ENCODE data around the gene IGDCC3.

IGDCC3 gene

DNA sequence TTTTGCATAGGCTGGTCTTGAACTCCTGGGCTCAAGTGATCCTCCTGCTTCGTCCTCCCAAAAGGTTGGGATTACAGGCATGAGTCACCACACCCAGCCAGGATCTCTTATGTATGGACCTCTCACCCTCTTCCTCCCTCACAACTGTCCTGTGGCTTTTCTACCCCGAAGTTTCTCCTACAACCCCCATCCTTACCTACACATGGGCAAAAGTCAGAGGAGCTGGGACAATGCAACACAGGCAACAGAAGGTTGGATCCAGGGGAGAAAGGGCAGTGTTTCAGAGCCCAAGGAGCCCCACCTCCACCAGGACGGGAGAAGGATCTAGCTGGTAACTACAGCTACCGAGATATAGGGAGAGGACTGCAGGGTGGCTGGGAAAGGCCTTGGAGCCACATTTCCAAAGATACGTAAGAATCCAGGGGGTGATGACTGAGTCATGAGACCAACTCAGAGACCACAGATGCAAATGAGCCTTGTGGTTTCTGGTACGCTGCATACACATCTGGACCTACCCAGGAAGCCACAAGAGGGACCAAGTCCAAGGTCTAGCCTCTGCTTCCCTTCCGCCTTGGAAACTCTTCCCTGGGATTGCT, 31.3 kb upstream of the IGDCC3 start:
- Histone ChIP-seq H3K79me2 (ENCODE audit: insufficient read depth, low read depth) (no peaks in the 10 kb centered on the region), H3K9ac (no peak overlapping the region), H4K20me1 (ENCODE audit: insufficient read depth) (no peaks in the 10 kb centered on the region), H3K4me3 (IDR thresholded peaks at IDR 0.05; ENCODE audit: insufficient read depth, low read depth, low read length) (no peak overlapping the region), H3K27me3 (ENCODE audit: insufficient read depth, low read depth) (no peaks in the 10 kb centered on the region), H3K27ac (no peak overlapping the region), H2AFZ (ENCODE audit: low read depth) (no peak overlapping the region), H3K4me1 (ENCODE audit: low read depth, poor library complexity, severe bottlenecking) (peaks cover 13% of the 10 kb centered on the region), H3K36me3 (ENCODE audit: insufficient read depth) (no peaks in the 10 kb centered on the region), H3K4me2 (no peak overlapping the region)
- TF ChIP-seq CTCF (conservative IDR thresholded peaks at IDR 0.05; ENCODE audit: low read depth, low read length), result no peak

- no peaks in the 10 kb centered on the region for H3K36me3 ChIP-seq (ENCODE audit: insufficient read depth)
- peaks cover 13% of the 10 kb centered on the region for H3K4me1 ChIP-seq (ENCODE audit: low read depth, poor library complexity, severe bottlenecking)
- TF ChIP-seq CTCF (conservative IDR thresholded peaks at IDR 0.05; ENCODE audit: low read depth, low read length), result no peak
- H3K9ac ChIP-seq, result no peak overlapping the region
- no peak overlapping the region for H3K4me2 ChIP-seq
- no peak overlapping the region for H3K27ac ChIP-seq
- H3K4me3 ChIP-seq (IDR thresholded peaks at IDR 0.05; ENCODE audit: insufficient read depth, low read depth, low read length), result no peak overlapping the region
- no peak overlapping the region for H2AFZ ChIP-seq (ENCODE audit: low read depth)
- H4K20me1 ChIP-seq (ENCODE audit: insufficient read depth), result no peaks in the 10 kb centered on the region
- H3K27me3 ChIP-seq (ENCODE audit: insufficient read depth, low read depth), result no peaks in the 10 kb centered on the region
- H3K79me2 ChIP-seq (ENCODE audit: insufficient read depth, low read depth), result no peaks in the 10 kb centered on the region
These were observed 30.7 kb upstream of the IGDCC3 start for GRCh38 chr15:65408324-65409035.

- no peak overlapping the region for H3K9ac ChIP-seq
- H3K4me2 ChIP-seq, result no peak overlapping the region
- H3K36me3 ChIP-seq (ENCODE audit: insufficient read depth), result no peaks in the 10 kb centered on the region
- H3K79me2 ChIP-seq (ENCODE audit: insufficient read depth, low read depth), result no peaks in the 10 kb centered on the region
- TF ChIP-seq CTCF (conservative IDR thresholded peaks at IDR 0.05; ENCODE audit: low read depth, low read length), result no peak
- H3K27me3 ChIP-seq (ENCODE audit: insufficient read depth, low read depth), result no peaks in the 10 kb centered on the region
- H2AFZ ChIP-seq (ENCODE audit: low read depth), result no peak overlapping the region
- no peak overlapping the region for H3K4me3 ChIP-seq (IDR thresholded peaks at IDR 0.05; ENCODE audit: insufficient read depth, low read depth, low read length)
- H4K20me1 ChIP-seq (ENCODE audit: insufficient read depth), result no peaks in the 10 kb centered on the region
- peaks cover 15% of the 10 kb centered on the region for H3K4me1 ChIP-seq (ENCODE audit: low read depth, poor library complexity, severe bottlenecking)
- no peak overlapping the region for H3K27ac ChIP-seq
These were observed 28.7 kb upstream of the IGDCC3 start for GRCh38 chr15:65406424-65407000.

GRCh38 chr15:65405791-65406423, 28.1 kb upstream of the IGDCC3 start:
- no peaks in the 10 kb centered on the region for H4K20me1 ChIP-seq (ENCODE audit: insufficient read depth)
- H3K4me2 ChIP-seq, result no peak overlapping the region
- no peak overlapping the region for H3K4me3 ChIP-seq (IDR thresholded peaks at IDR 0.05; ENCODE audit: insufficient read depth, low read depth, low read length)
- no peak overlapping the region for H3K27ac ChIP-seq
- no peaks in the 10 kb centered on the region for H3K27me3 ChIP-seq (ENCODE audit: insufficient read depth, low read depth)
- H2AFZ ChIP-seq (ENCODE audit: low read depth), result no peak overlapping the region
- H3K9ac ChIP-seq, result no peak overlapping the region
- H3K36me3 ChIP-seq (ENCODE audit: insufficient read depth), result no peaks in the 10 kb centered on the region
- H3K79me2 ChIP-seq (ENCODE audit: insufficient read depth, low read depth), result no peaks in the 10 kb centered on the region
- H3K4me1 ChIP-seq (ENCODE audit: low read depth, poor library complexity, severe bottlenecking), result peaks cover 21% of the 10 kb centered on the region
- no peak for TF ChIP-seq CTCF (conservative IDR thresholded peaks at IDR 0.05; ENCODE audit: low read depth, low read length)
